Measurements from ENCODE around the gene PACSIN2. TPM values are rescaled to one million over a fixed set of nuclear protein-coding genes. Genes with fewer than 3 reads are reported as not detected.

Gene PACSIN2
- total RNA-seq, result 10 to 100 TPM; 75.4 to 90.1 (median 87.9) TPM

GRCh38 chr22:43014869-43015676 lies at the start of gene PACSIN2:
TSS of gene PACSIN2 (minus strand) at chr22:43015149. CDS start at chr22:42912080, 103,069 bp downstream.
- intact Hi-C loops (cut with DNase I), result no loop called here

GRCh38 chr22:43060183-43060582 lies 45.2 kb upstream of the PACSIN2 start:
- peak; percentile 26 to 42 for DNase-seq
- WGBS, 2 donors, result 49 to 76% methylated on average over 3 to 5 of the region's 5 CpGs
- intact Hi-C loops (cut with DNase I), result no loop called here

More at GRCh38 chr22:43014869-43015676, at the start of gene PACSIN2:
- TF ChIP-seq, protein P1, sequence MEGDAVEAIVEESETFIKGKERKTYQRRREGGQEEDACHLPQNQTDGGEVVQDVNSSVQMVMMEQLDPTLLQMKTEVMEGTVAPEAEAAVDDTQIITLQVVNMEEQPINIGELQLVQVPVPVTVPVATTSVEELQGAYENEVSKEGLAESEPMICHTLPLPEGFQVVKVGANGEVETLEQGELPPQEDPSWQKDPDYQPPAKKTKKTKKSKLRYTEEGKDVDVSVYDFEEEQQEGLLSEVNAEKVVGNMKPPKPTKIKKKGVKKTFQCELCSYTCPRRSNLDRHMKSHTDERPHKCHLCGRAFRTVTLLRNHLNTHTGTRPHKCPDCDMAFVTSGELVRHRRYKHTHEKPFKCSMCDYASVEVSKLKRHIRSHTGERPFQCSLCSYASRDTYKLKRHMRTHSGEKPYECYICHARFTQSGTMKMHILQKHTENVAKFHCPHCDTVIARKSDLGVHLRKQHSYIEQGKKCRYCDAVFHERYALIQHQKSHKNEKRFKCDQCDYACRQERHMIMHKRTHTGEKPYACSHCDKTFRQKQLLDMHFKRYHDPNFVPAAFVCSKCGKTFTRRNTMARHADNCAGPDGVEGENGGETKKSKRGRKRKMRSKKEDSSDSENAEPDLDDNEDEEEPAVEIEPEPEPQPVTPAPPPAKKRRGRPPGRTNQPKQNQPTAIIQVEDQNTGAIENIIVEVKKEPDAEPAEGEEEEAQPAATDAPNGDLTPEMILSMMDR (IDR thresholded peaks at IDR 0.05), result no peak
- peak; percentile 84 to 100 for TF ChIP-seq POLR2A (IDR thresholded peaks at IDR 0.05)
- peak within 1 kb of the TSS; percentile 56 to 97 (median 96) for H3K27ac ChIP-seq
- WGBS, 2 donors, result 0 to 1% methylated on average over 19 to 28 of the region's 85 CpGs
- H3K4me3 ChIP-seq (replicated peaks in 1 of 3), result peak within 1 kb of the TSS; percentile 35 to 86 (median 66)
- H3K27me3 ChIP-seq, result no peaks in the 10 kb centered on the region
- H3K36me3 ChIP-seq, result no peaks in the 10 kb centered on the region
- H3K4me1 ChIP-seq, result peaks cover 46 to 53% of the 10 kb centered on the region in 2 donors
- DNase-seq, result peak; percentile 100
- no peaks in the 10 kb centered on the region for H3K9me3 ChIP-seq

DNA sequence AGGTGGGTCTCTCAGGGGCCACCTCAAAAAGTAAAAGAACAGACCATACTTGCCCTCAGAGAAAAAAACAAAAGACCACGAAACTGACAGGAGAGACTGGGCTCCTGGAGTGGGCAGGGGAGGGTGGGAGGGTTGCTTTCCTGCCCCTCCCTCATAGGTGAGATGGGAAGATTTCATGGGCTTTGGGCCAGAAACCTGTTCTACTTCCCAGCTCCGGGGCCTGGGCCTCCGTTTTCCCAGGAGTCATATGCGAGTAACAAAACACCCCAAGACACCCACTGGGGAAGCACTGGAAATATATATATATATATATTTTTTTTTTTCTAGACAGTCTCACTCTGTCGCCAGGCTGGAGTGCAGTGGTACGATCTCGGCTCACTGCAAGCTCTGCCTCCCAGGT lies 42.7 kb upstream of the PACSIN2 start:
- no peaks in the 10 kb centered on the region for H3K27me3 ChIP-seq
- H3K27ac ChIP-seq, result no peak overlapping the region
- no peak for DNase-seq
- no peaks in the 10 kb centered on the region for H3K36me3 ChIP-seq
- intact Hi-C loops (cut with DNase I), result no loop called here
- TF ChIP-seq, protein P1 (IDR thresholded peaks at IDR 0.05), result no peak
- no peak for TF ChIP-seq POLR2A (IDR thresholded peaks at IDR 0.05)
- no peaks in the 10 kb centered on the region for H3K9me3 ChIP-seq
- H3K4me3 ChIP-seq (replicated peaks in 1 of 3), result no peak overlapping the region
- H3K4me1 ChIP-seq, result no peaks in the 10 kb centered on the region
- 86 to 92% methylated on average over 7 of the region's 7 CpGs for WGBS, 2 donors

More at GRCh38 chr22:43060183-43060582, 45.2 kb upstream of the PACSIN2 start:
- H3K4me3 ChIP-seq (replicated peaks in 1 of 3), result no peak overlapping the region
- no peaks in the 10 kb centered on the region for H3K36me3 ChIP-seq
- H3K4me1 ChIP-seq, result no peaks in the 10 kb centered on the region
- H3K27ac ChIP-seq, result no peak overlapping the region
- no peaks in the 10 kb centered on the region for H3K27me3 ChIP-seq
- no peaks in the 10 kb centered on the region for H3K9me3 ChIP-seq
- no peak for TF ChIP-seq POLR2A (IDR thresholded peaks at IDR 0.05)
- TF ChIP-seq, protein P1 (IDR thresholded peaks at IDR 0.05), result peak in 4 of 6 experiments; percentile 44 to 58 (median 51)

- Histone ChIP-seq H3K9me3 (no peaks in the 10 kb centered on the region), H3K4me3 (replicated peaks in 1 of 3) (no peak overlapping the region), H3K4me1 (no peaks in the 10 kb centered on the region), H3K36me3 (no peaks in the 10 kb centered on the region), H3K27ac (no peak overlapping the region), H3K27me3 (no peaks in the 10 kb centered on the region)
- TF ChIP-seq, protein P1 (IDR thresholded peaks at IDR 0.05), result no peak
- TF ChIP-seq POLR2A (IDR thresholded peaks at IDR 0.05), result no peak
- 92% methylated on average over 6 to 7 of the region's 7 CpGs for WGBS, 2 donors
- no peak for DNase-seq
- intact Hi-C loops (cut with DNase I), result no loop called here
Measured at GRCh38 chr22:43053176-43053575, 38.2 kb upstream of the PACSIN2 start.

- Histone ChIP-seq H3K27ac (no peak overlapping the region), H3K4me3 (replicated peaks in 1 of 3) (no peak overlapping the region), H3K4me1 (no peaks in the 10 kb centered on the region), H3K36me3 (no peaks in the 10 kb centered on the region), H3K27me3 (no peaks in the 10 kb centered on the region), H3K9me3 (no peaks in the 10 kb centered on the region)
- intact Hi-C loops (cut with DNase I), result no loop called here
- TF ChIP-seq POLR2A (IDR thresholded peaks at IDR 0.05), result no peak
- TF ChIP-seq, protein P1 (IDR thresholded peaks at IDR 0.05), result no peak
- no peak for DNase-seq
- 85% methylated on average over 9 to 10 of the region's 10 CpGs for WGBS, 2 donors
Measured at GRCh38 chr22:43050995-43051394, 36.0 kb upstream of the PACSIN2 start.

All from thyroid gland (tissue), 4 donors.